SK-N-SH treated with all-trans-retinoic acid at 6 μM for 48 hours (cell line): ENCODE results near the gene TCF12.
"Not testable (repeated sequence)": the region's sequence is repeated elsewhere in the genome, so short reads cannot be mapped to it uniquely, and the experiment has no call there.

Experiments
- ATAC-seq: fragments of 200-7000 bp; cut with Tn5 transposase; 3 replicates; pipeline ENCODE4 v1.9.1; 2020; ENCODE audit warnings: mild to moderate bottlenecking, moderate library complexity
- ARNTL ChIP-seq: fragments of 450-650 bp; formaldehyde crosslinking; IDR thresholded peaks from 2 replicates; pipeline ENCODE4 v1.5.0; 2020; ENCODE audit warnings: low read depth, mild to moderate bottlenecking, moderate library complexity, borderline replicate concordance
- BACH2 ChIP-seq: fragments of 250-450 bp; sonication (Bioruptor Pico); IDR thresholded peaks from 2 replicates; pipeline ENCODE4 v1.9.0; 2021; ENCODE audit warnings: mild to moderate bottlenecking, borderline replicate concordance
- CREB5 ChIP-seq: fragments of 250-450 bp; sonication (Bioruptor Pico); IDR thresholded peaks from 2 replicates; pipeline ENCODE4 v1.5.1; 2020; ENCODE audit warnings: low read depth, mild to moderate bottlenecking, moderate library complexity
- CSRNP3 ChIP-seq: fragments of 250-450 bp; sonication (Bioruptor Pico); IDR thresholded peaks from 2 replicates; pipeline ENCODE4 v1.5.1; 2021; ENCODE audit warnings: mild to moderate bottlenecking, moderate library complexity
- GLIS3 ChIP-seq: fragments of 250-450 bp; sonication (Bioruptor Pico); IDR thresholded peaks from 2 replicates; pipeline ENCODE4 v1.5.0; 2020; ENCODE audit warnings: mild to moderate bottlenecking, moderate library complexity
- ISL1 ChIP-seq: fragments of 250-450 bp; sonication (Bioruptor Pico); IDR thresholded peaks from 2 replicates; pipeline ENCODE4 v2.1.2; 2022; ENCODE audit warnings: mild to moderate bottlenecking, moderate library complexity
- OSR1 ChIP-seq: fragments of 250-450 bp; sonication (Bioruptor Pico); IDR thresholded peaks from 2 replicates; pipeline ENCODE4 v1.8.0; 2022; ENCODE audit warnings: moderate library complexity, mild to moderate bottlenecking, inconsistent platforms
- PATZ1 ChIP-seq: fragments of 250-450 bp; sonication (Bioruptor Pico); IDR thresholded peaks from 2 replicates; pipeline ENCODE4 v1.8.0; 2020; ENCODE audit warnings: mild to moderate bottlenecking, moderate library complexity, borderline replicate concordance
- POU6F1 ChIP-seq: fragments of 250-450 bp; sonication (Bioruptor Pico); IDR thresholded peaks from 2 replicates; pipeline ENCODE4 v1.8.0; 2021; ENCODE audit warnings: low read depth, mild to moderate bottlenecking, moderate library complexity, borderline replicate concordance
- PPARA ChIP-seq: fragments of 250-450 bp; sonication (Bioruptor Pico); IDR thresholded peaks from 2 replicates; pipeline ENCODE4 v1.5.0; 2020; ENCODE audit warnings: mild to moderate bottlenecking, borderline replicate concordance
- RARB ChIP-seq: fragments of 250-450 bp; sonication (Bioruptor Pico); IDR thresholded peaks from 2 replicates; pipeline ENCODE4 v1.8.0; 2021; ENCODE audit warnings: mild to moderate bottlenecking, moderate library complexity
- SNAI2 ChIP-seq: fragments of 250-450 bp; sonication (Bioruptor Pico); IDR thresholded peaks from 2 replicates; pipeline ENCODE4 v1.5.0; 2020; ENCODE audit warnings: mild to moderate bottlenecking, moderate library complexity
- TCF4 ChIP-seq: fragments of 250-450 bp; sonication (Bioruptor Pico); IDR thresholded peaks from 2 replicates; pipeline ENCODE4 v1.8.0; 2021; ENCODE audit warnings: mild to moderate bottlenecking, moderate library complexity, borderline replicate concordance
- TOX ChIP-seq: fragments of 250-450 bp; sonication (Bioruptor Pico); IDR thresholded peaks from 2 replicates; pipeline ENCODE4 v1.8.0; 2021; ENCODE audit warnings: mild to moderate bottlenecking, moderate library complexity, borderline replicate concordance
- ZC3H10 ChIP-seq: fragments of 250-450 bp; sonication (Bioruptor Pico); IDR thresholded peaks from 2 replicates; pipeline ENCODE4 v1.5.1; 2021; ENCODE audit warnings: mild to moderate bottlenecking, moderate library complexity
- ZFP3 ChIP-seq: fragments of 250-450 bp; sonication (Bioruptor Pico); IDR thresholded peaks from 2 replicates; pipeline ENCODE4 v1.5.0; 2020; ENCODE audit warnings: mild to moderate bottlenecking, moderate library complexity
- ZFP30 ChIP-seq: fragments of 450-650 bp; formaldehyde crosslinking; IDR thresholded peaks from 2 replicates; pipeline ENCODE4 v1.5.0; 2022; ENCODE audit warnings: mild to moderate bottlenecking, moderate library complexity
- ZNF565 ChIP-seq: fragments of 450-650 bp; formaldehyde crosslinking; conservative IDR thresholded peaks from 2 replicates; pipeline ENCODE4 v1.5.0; 2020; ENCODE audit warnings: low read depth, mild to moderate bottlenecking, moderate library complexity
- ZNF70 ChIP-seq: fragments of 450-650 bp; formaldehyde crosslinking; IDR thresholded peaks from 2 replicates; pipeline ENCODE4 v1.5.0; 2020; ENCODE audit warnings: mild to moderate bottlenecking, moderate library complexity
- ZNF8 ChIP-seq: fragments of 450-650 bp; formaldehyde crosslinking; IDR thresholded peaks from 2 replicates; pipeline ENCODE4 v1.5.0; 2020; ENCODE audit warnings: mild to moderate bottlenecking, moderate library complexity

The TCF12 gene

GRCh38 chr15:56948000-56948763 lies 29.7 kb downstream of the TCF12 start (continued):
- TF ChIP-seq RARB (CRISPR knock-in tag), result no peak
- no peak for TF ChIP-seq ZNF8 (CRISPR knock-in tag)
- TF ChIP-seq, all 23 proteins: peak for 0

GRCh38 chr15:56948764-56949101 lies 30.3 kb downstream of the TCF12 start:
- ATAC-seq, result peak; percentile 55
- TF ChIP-seq ZFP3, result no peak
- TF ChIP-seq CSRNP3 (CRISPR knock-in tag), result no peak
- TF ChIP-seq POU6F1 (CRISPR knock-in tag), result no peak
- TF ChIP-seq RARB (CRISPR knock-in tag), result no peak

- TF ChIP-seq ZNF565 (CRISPR knock-in tag) (no peak), ZC3H10 (CRISPR knock-in tag) (no peak), ZFP3 (no peak), ZNF70 (no peak), ARNTL (CRISPR knock-in tag) (no peak), PATZ1 (CRISPR knock-in tag) (no peak), PPARA (CRISPR knock-in tag) (no peak), TCF4 (CRISPR knock-in tag) (no peak), SNAI2 (CRISPR knock-in tag) (no peak), BACH2 (CRISPR knock-in tag) (no peak), ZNF8 (CRISPR knock-in tag) (no peak), CREB5 (no peak)
- no peak for ATAC-seq
These were observed 32.5 kb downstream of the TCF12 start for GRCh38 chr15:56950979-56951378.

GRCh38 chr15:56953790-56954189 lies 35.3 kb downstream of the TCF12 start:
- no peak for ATAC-seq
- TF ChIP-seq ZFP30 (CRISPR knock-in tag), result no peak
- TF ChIP-seq ZC3H10 (CRISPR knock-in tag), result no peak
- TF ChIP-seq, all 23 proteins: peak for 0

- not testable (repeated sequence) for ATAC-seq
These were observed 36.6 kb downstream of the TCF12 start for GRCh38 chr15:56955011-56955410.

GRCh38 chr15:56956538-56956937 lies 38.1 kb downstream of the TCF12 start:
- no peak for TF ChIP-seq ZNF565 (CRISPR knock-in tag)
- no peak for TF ChIP-seq OSR1
- no peak for TF ChIP-seq GLIS3 (CRISPR knock-in tag)
- TF ChIP-seq PPARA (CRISPR knock-in tag), result no peak
- no peak for TF ChIP-seq ZFP3
- no peak for TF ChIP-seq ISL1 (CRISPR knock-in tag)
- TF ChIP-seq POU6F1 (CRISPR knock-in tag), result no peak
- no peak for TF ChIP-seq PATZ1 (CRISPR knock-in tag)
- TF ChIP-seq ZC3H10 (CRISPR knock-in tag), result no peak
- no peak for TF ChIP-seq TOX
- no peak for ATAC-seq
